Mesendoderm (in vitro differentiated cells): ENCODE results near the gene PEMT. TPM values are rescaled to one million over a fixed set of nuclear protein-coding genes. Genes with fewer than 3 reads are reported as not detected.

Experiments
- small RNA-seq: library from polyadenylated mRNA; stranded (forward); fragments of <200 nt; extraction: miRNeasy Mini kit (QIAGEN cat#:217004); gene quantifications from one replicate; pipeline ENCODE3, GENCODE V24; 2013; ENCODE audit not compliant: insufficient read depth

The PEMT gene

Small RNA genes lying within 50 kb of the gene (small RNA-seq; reads per million reads assigned to genes)
- gene RF00019 (not detected), gene RNU6-468P (not detected)
